ENCODE data around the gene FAM43B. TPM values are rescaled to one million over a fixed set of nuclear protein-coding genes. Genes with fewer than 3 reads are reported as not detected.

The FAM43B gene
- total RNA-seq, 2 experiments from 2014 or later, result not detected

GRCh38 chr1:20558191-20558590, 5.8 kb downstream of the FAM43B start:
- H3K79me2 ChIP-seq (ENCODE audit: insufficient read depth, low read depth, low read length), result no peaks in the 10 kb centered on the region
- H3K36me3 ChIP-seq (ENCODE audit: insufficient read depth, low read length), result no peaks in the 10 kb centered on the region
- H2AFZ ChIP-seq (ENCODE audit: low read length), result no peak overlapping the region
- TF ChIP-seq CTCF (conservative IDR thresholded peaks at IDR 0.05; ENCODE audit: low read length), result no peak
- no peak for TF ChIP-seq EZH2phosphoT487 (IDR thresholded peaks at IDR 0.05; ENCODE audit: borderline replicate concordance, low read depth, low read length)
- intact Hi-C loops (cut with micrococcal nuclease; ENCODE audit: unreplicated experiment), result no loop called here
- H3K27ac ChIP-seq (ENCODE audit: low read depth, low read length, poor library complexity, severe bottlenecking), result no peak overlapping the region
- no peaks in the 10 kb centered on the region for H3K9me3 ChIP-seq (ENCODE audit: low read length)
- peaks cover 4% of the 10 kb centered on the region for H3K4me1 ChIP-seq (ENCODE audit: insufficient read depth, low read length, poor library complexity, severe bottlenecking)
- CTCF ChIA-PET (ENCODE audit: unreplicated experiment), result interaction anchor here (0.6 kb wide), 1 partner anchor 288 kb away, joined by 3 read pairs; no protein-coding TSS in a partner anchor
- POLR2A ChIA-PET, result interaction anchor here (0.6 kb wide), 1 partner anchor 1816 kb away, joined by 3 read pairs; no protein-coding TSS in a partner anchor
- no peaks in the 10 kb centered on the region for H3K9me2 ChIP-seq (ENCODE audit: insufficient read depth, low read length)
- H3K4me3 ChIP-seq (ENCODE audit: low read depth, low read length, poor library complexity, severe bottlenecking), result no peak overlapping the region
- DNase-seq (ENCODE audit: low spot score), result no peak
- no peaks in the 10 kb centered on the region for H4K20me1 ChIP-seq (ENCODE audit: insufficient read depth, low read length)
- no TSS peak for BruUV-seq (replicated peaks)
- H3K4me2 ChIP-seq (ENCODE audit: low read length), result no peak overlapping the region

GRCh38 chr1:20560966-20561365, 8.6 kb downstream of the FAM43B start:
- POLR2A ChIA-PET, result interaction anchor here (0.6 to 1.3 kb wide), 3 partner anchors 11 to 1431 kb away, joined by 3 to 6 read pairs (median 3); no protein-coding TSS in a partner anchor

More at GRCh38 chr1:20560966-20561365, 8.6 kb downstream of the FAM43B start:
- TF ChIP-seq CTCF (conservative IDR thresholded peaks at IDR 0.05; ENCODE audit: low read length), result no peak
- no peak for TF ChIP-seq EZH2phosphoT487 (IDR thresholded peaks at IDR 0.05; ENCODE audit: borderline replicate concordance, low read depth, low read length)
- Histone ChIP-seq H2AFZ (ENCODE audit: low read length) (no peak overlapping the region), H3K9me3 (ENCODE audit: low read length) (no peaks in the 10 kb centered on the region), H3K4me3 (ENCODE audit: low read depth, low read length, poor library complexity, severe bottlenecking) (no peak overlapping the region), H3K36me3 (ENCODE audit: insufficient read depth, low read length) (no peaks in the 10 kb centered on the region), H3K27ac (ENCODE audit: low read depth, low read length, poor library complexity, severe bottlenecking) (no peak overlapping the region), H3K4me2 (ENCODE audit: low read length) (no peak overlapping the region), H4K20me1 (ENCODE audit: insufficient read depth, low read length) (no peaks in the 10 kb centered on the region), H3K79me2 (ENCODE audit: insufficient read depth, low read depth, low read length) (no peaks in the 10 kb centered on the region), H3K9me2 (ENCODE audit: insufficient read depth, low read length) (no peaks in the 10 kb centered on the region), H3K4me1 (ENCODE audit: insufficient read depth, low read length, poor library complexity, severe bottlenecking) (no peaks in the 10 kb centered on the region)
- CTCF ChIA-PET (ENCODE audit: unreplicated experiment), result no interaction called here
- intact Hi-C loops (cut with micrococcal nuclease; ENCODE audit: unreplicated experiment), result no loop called here
- DNase-seq (ENCODE audit: low spot score), result no peak
- no TSS peak for BruUV-seq (replicated peaks)

Measured in OCI-LY7 (cell line).